HG02571 (cell line): ENCODE data around the gene DERL2.

ENCODE experiments used
- ATAC-seq: cut with Tn5 transposase; IDR thresholded peaks from one replicate; pipeline ENCODE4 v1.9.1; 2021; ENCODE audit warnings: mild to moderate bottlenecking, moderate library complexity; ENCODE audit not compliant: unreplicated experiment

The DERL2 gene

DNA sequence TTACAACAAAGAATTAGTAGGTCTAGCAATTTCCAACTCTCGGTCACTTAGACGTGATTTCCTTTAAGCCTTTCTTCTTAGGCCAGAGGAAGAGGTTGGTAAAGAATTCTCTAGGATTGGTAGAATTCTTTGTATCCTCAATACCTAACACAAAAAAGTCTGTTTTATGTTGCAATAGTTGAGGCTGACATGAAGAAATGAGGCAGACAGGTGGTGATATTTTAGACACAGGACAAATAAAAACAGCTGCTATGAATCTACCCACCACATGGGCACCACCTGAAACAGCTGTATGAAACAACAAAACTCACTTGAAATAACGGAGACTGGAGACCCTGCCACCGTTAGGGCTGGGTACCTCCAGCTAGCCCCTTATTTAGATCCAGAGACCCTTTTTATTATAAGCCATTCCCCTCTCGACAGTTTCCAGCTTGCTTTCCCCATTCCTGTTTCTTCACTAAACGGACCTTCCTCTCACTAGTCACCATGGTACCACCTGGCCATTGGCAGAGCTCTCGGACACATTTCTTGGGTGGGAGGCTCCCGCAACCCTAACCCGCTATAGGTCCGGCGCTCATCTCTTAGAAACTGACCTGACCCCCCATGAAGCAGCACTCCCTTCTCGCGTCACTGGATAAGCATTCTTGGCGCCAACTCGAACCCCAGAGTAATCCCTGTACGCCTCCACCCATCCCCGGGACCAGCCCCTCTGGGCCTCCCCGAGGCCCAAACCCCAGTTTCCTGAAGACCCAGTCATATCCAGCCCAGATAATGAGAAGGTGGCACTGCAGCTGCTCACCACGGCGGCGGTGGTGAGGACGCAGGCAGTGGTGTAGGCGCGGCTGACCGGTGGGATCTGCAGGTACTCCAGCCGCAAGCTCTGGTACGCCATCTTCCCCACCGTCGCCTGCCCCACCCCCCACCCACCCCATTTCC lies at the start of gene DERL2:
Gene DERL2, minus strand, starts transcription at position 909 of the 936 bp plus-strand sequence. Its CDS starts 17 bp downstream, at position 892.
- peak; percentile 23 for ATAC-seq

DNA sequence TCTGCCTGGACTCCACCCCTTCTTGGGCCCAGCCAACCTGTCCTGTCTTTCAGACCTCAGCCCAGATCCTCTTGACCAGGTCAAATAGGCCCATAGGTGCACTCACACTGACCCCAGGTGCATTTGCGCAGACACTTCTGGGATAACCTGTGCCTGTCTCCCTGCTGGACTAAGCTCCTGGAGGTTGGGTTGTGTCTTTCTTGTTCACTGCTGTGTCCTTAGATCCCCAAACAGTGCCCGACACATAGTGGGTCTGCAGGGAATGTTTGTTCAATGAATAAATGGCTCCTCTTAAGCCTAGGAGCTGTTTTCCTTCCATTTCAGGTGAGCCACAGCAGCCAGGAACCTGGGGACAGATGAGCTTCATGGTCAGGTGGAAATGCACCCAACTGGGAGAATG lies 49.5 kb upstream of the DERL2 start:
- no peak for ATAC-seq

- no peak for ATAC-seq
Measured at GRCh38 chr17:5533486-5534315, 47.7 kb upstream of the DERL2 start.

DNA sequence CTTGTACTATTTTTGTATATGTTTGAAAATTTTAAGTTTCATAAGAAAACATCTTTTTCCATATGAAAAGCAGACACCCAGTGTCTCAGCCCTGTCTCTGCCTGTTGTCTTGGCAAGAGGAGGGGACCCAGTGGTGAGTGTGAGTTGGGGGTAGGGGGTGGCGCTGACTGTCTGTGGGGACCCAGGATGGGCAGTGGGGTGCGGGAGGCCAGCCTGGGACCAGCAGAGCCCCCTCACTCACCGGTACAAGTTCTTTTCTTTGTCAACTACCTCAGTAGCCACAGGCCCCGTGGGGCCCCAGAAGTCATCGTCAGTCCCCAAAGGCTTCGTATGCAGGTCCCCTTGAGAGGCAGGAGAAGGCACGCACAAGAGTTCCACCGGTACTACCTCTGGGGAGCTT lies 46.6 kb upstream of the DERL2 start:
- ATAC-seq = no peak

GRCh38 chr17:5531085-5531418 lies 45.1 kb upstream of the DERL2 start:
- ATAC-seq = no peak

- no peak for ATAC-seq
Measured at GRCh38 chr17:5530265-5531084, 44.5 kb upstream of the DERL2 start.

DNA sequence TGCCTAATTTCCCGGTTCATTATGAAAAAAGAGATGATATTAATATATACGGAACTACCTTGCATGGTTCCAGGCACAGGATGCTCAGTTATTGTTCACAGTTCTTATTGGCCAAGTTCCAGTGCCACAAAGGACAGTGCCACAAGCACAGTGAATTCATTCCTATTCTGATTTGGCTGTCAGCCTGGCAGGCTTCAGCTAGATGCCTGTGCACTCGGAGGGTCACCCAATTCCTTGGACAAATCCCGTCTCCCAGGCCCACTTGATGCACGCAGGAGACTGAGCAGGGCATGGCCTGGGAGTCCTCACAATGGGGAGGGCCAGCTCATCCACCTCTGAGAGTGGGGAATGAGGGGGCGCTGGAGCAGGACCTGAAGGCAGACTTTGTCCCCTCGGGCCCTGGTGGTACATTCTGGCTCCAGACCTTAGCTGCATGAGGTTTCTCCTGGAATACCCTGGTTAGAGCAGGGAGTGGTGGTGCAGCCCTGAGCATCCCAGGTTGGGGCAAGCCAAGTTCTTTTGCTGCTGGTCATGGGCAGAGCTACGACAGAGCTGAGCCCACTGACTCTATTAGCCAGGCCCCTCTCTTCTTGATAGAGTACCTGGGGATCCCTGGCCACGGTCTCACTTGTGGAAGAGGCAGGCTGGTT lies 41.7 kb upstream of the DERL2 start:
- ATAC-seq = no peak

DNA sequence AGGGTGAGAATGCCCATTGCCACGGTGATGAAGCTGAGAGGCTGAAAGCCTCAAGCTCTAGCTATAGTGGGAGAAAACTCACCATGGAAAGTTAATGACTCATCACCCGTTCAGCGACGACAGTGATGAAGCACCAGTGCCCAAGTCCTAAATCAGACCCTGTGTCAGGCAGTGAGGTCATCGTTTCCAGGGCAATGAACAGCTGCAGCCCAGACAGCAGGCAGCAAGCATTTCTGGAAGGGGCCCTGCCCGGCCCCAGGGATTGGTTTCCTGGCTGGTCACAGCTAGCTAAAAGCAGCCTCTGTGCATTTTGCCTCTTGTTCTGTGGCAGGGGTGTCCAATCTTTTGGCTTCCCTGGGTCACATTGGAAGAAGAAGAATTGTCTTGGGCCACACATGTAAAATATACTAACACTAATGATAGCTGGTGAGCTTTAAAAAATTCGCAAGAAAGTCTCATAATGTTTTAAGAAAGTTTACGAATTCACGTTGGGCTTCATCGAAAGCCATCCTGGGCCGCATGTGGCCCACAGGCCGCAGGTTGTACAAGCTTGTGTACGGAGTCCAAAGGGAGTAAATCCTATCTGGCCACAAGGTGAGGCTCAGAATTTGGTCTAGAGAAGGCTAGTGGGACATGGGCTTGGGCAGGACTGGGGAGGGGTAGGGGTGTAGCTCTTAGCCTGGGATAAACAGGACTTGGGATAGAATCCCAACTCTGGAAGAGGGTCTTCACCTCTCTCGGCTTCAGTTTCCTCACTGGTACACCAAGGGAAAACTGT lies 41.0 kb upstream of the DERL2 start:
- no peak for ATAC-seq

- ATAC-seq = no peak
Measured at GRCh38 chr17:5523249-5523648, 37.3 kb upstream of the DERL2 start.

DNA sequence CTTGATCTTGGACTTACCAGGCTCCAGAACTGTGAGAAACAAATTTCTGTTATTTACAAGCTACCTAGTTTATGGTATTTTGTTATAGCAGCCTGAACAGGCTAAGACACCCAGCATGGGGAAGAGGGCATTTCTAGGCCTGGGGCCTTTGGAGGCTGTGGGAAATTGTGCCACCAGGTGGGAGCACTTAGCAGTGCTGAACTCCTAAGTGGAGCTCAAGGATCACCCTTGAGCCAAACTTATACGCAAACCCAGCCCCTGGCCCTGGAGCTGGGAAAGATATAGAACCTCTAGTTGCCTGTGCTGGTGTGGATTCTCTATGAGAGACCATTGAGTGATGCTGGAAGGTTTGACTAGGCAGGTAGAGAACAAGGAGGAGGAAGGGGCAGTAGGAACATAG lies 36.5 kb upstream of the DERL2 start:
- no peak for ATAC-seq

GRCh38 chr17:5516060-5516792 lies 30.2 kb upstream of the DERL2 start:
- ATAC-seq = no peak

GRCh38 chr17:5514976-5515375 lies 29.0 kb upstream of the DERL2 start:
- ATAC-seq = no peak

GRCh38 chr17:5513628-5514027 lies 27.6 kb upstream of the DERL2 start:
- no peak for ATAC-seq

GRCh38 chr17:5511401-5512225 lies 25.6 kb upstream of the DERL2 start:
- ATAC-seq = no peak

DNA sequence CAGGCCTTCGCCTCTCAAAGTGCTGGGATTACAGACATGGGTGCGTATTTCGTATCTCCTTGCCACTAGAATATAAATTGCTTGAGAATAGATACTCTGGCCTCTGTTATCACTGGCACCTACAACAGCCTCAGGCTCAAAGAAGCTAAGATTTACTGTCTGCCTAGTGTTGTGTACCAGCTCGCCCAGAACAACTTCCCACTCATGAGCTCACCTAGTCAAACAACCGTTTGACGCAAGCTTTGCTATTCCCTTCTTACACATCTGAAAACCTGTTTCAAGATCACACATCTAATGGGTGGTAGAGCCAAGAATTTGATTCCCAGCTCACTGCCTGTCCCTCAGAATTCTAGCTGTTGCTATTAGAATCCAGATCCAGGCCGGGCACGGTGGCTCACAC lies 24.8 kb upstream of the DERL2 start:
- ATAC-seq = no peak

GRCh38 chr17:5509482-5509881 lies 23.5 kb upstream of the DERL2 start:
- ATAC-seq = no peak

- ATAC-seq = no peak
Measured at GRCh38 chr17:5508810-5509209, 22.8 kb upstream of the DERL2 start.

DNA sequence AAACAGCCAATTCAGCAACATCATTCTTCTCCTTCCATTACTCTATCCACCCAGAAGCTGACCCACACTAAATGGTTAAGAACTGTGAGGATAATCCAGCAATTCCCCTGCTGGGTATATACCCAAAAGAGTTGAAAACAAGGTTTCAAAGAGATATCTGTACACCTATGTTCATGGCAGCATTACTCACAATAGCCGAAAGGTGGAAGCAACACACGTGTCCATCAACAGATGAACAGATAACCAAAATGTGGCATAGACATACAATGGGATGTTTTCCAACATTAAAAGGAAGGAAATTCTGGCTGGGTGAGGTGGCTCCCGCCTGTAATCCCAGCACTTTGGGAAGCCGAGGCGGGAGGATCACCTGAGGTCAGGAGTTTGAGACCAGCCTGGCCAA lies 20.3 kb upstream of the DERL2 start:
- ATAC-seq = no peak
